ENCODE data around the gene TMUB1. TPM values are rescaled to one million over a fixed set of nuclear protein-coding genes. Genes with fewer than 3 reads are reported as not detected.

The TMUB1 gene
- total and polyA plus RNA-seq, 8 donors = 12.7 to 86.8 (median 63.6) TPM

DNA sequence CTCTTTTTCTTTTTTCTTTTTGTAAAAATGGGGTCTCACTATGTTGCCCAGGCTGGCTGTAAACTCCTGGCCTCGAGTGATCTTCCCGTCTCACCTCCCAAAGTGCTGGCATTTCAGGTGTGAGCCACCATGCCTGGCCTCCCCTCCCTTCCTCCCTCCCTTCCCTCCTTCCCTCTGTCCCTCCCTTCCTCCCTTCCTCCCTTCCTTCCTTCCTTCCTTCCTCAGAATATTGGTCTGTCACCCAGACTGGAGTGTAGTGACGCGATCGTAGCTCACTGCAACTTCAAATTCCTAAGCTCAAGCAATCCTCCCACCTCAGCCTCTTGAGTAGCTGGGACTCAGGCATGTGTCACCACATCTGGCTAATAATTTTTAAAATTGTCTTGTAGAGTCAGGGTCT lies 11.4 kb upstream of the TMUB1 start:
- TF ChIP-seq, protein P1, sequence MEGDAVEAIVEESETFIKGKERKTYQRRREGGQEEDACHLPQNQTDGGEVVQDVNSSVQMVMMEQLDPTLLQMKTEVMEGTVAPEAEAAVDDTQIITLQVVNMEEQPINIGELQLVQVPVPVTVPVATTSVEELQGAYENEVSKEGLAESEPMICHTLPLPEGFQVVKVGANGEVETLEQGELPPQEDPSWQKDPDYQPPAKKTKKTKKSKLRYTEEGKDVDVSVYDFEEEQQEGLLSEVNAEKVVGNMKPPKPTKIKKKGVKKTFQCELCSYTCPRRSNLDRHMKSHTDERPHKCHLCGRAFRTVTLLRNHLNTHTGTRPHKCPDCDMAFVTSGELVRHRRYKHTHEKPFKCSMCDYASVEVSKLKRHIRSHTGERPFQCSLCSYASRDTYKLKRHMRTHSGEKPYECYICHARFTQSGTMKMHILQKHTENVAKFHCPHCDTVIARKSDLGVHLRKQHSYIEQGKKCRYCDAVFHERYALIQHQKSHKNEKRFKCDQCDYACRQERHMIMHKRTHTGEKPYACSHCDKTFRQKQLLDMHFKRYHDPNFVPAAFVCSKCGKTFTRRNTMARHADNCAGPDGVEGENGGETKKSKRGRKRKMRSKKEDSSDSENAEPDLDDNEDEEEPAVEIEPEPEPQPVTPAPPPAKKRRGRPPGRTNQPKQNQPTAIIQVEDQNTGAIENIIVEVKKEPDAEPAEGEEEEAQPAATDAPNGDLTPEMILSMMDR (IDR thresholded peaks at IDR 0.05) = no peak
- TF ChIP-seq EP300 (IDR thresholded peaks at IDR 0.05) (no peak), POLR2A (IDR thresholded peaks at IDR 0.05) (no peak), POLR2AphosphoS5 (IDR thresholded peaks at IDR 0.05) (no peak)
- peak overlapping the region in 1 of 5 donors; percentile 46 for H3K27ac ChIP-seq
- no peak for DNase-seq
- intact Hi-C loops (cut with DNase I; ENCODE audit: low total_unique reads) = no loop called here
- H3K9me3 ChIP-seq = no peaks in the 10 kb centered on the region
- no peaks in the 10 kb centered on the region for H3K27me3 ChIP-seq
- no peak overlapping the region for H3K4me3 ChIP-seq
- peaks cover 7 to 56% (median 33%) of the 10 kb centered on the region in 4 donors for H3K4me1 ChIP-seq
- WGBS, 5 donors = 82 to 88% (median 85%) methylated on average over 5 of the region's 5 CpGs
- H3K36me3 ChIP-seq = peaks cover 0 to 17% (median 7%) of the 10 kb centered on the region in 4 donors

DNA sequence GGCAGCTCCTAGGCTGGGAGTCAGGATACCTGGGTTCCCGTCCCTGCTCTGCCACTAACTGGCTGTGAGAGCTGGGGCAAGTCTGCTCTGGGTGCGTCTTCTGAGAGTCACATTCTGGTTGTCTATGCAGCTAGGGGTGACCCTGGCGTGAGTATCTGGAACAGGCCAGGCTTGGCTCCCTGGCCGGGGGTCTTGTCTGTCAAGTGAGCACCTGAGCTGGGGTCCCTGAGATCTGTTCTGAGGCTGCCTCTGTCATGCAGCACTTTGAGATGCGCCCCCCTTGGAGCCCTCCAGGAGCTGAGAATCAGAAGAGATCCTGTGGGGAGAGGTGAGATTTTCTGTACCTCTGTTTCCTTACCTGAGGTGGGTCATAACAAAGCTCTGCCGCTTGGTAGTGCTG lies 10.5 kb upstream of the TMUB1 start:
- Histone ChIP-seq H3K4me3 (no peak overlapping the region), H3K27me3 (no peaks in the 10 kb centered on the region), H3K9me3 (no peaks in the 10 kb centered on the region), H3K4me1 (peaks cover 16 to 60% (median 40%) of the 10 kb centered on the region in 4 donors), H3K27ac (no peak overlapping the region), H3K36me3 (peaks cover 0 to 17% (median 7%) of the 10 kb centered on the region in 4 donors)
- intact Hi-C loops (cut with DNase I; ENCODE audit: low total_unique reads) = no loop called here
- WGBS, 5 donors = 88 to 98% (median 92%) methylated on average over 6 of the region's 6 CpGs
- no peak for TF ChIP-seq EP300 (IDR thresholded peaks at IDR 0.05)
- DNase-seq = no peak

DNA sequence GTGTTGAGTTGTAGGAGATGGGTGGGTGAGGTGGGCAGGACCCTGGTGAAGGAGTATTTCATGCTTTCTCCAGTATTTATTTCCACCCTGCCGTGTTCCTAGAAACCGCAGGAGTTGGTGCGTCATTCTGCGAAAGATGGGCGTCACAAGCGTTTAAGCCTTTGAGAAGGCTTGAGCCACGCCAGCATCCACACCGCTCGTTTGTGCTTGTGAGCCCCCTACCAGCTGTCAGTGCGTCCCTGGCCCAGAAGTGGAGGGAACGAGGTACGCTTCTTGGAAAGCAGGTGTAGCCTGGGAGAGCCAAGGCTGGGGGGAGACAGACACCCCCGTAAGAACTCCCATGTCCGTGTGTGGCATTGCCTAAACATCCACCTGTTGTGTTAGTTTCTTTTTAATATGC lies 8.7 kb upstream of the TMUB1 start:
- 86 to 94% (median 89%) methylated on average over 14 of the region's 14 CpGs for WGBS, 5 donors
- TF ChIP-seq, protein P1 (IDR thresholded peaks at IDR 0.05) = no peak
- TF ChIP-seq EP300 (IDR thresholded peaks at IDR 0.05) (no peak), POLR2AphosphoS5 (IDR thresholded peaks at IDR 0.05) (no peak), POLR2A (IDR thresholded peaks at IDR 0.05) (no peak)
- Histone ChIP-seq H3K27ac (peak overlapping the region in 1 of 5 donors; percentile 97), H3K9me3 (no peaks in the 10 kb centered on the region), H3K27me3 (no peaks in the 10 kb centered on the region), H3K4me1 (peaks cover 28 to 74% (median 58%) of the 10 kb centered on the region in 4 donors), H3K36me3 (peaks cover 0 to 17% (median 7%) of the 10 kb centered on the region in 4 donors), H3K4me3 (no peak overlapping the region)
- intact Hi-C loops (cut with DNase I; ENCODE audit: low total_unique reads) = no loop called here
- no peak for DNase-seq

DNA sequence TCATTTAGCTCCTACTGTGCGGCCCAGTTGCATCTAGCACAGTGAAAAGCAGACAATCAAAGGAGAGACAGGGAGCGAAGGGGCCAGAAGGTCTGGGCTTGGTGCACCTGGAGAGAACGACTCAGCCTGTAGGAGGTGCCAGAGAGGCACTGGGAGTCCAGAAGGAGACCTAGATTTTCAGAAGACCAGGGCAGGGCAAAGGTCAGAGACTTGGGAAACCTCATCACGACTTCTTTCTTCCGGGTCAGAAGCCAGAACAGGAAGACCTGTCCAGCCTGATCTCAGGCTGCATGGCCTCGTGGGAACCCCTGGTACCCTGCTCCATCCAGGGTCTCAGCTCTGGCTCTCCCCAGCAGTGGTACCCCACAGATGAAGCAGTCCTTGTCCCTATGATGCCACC lies 8.1 kb upstream of the TMUB1 start:
- DNase-seq = peak in 1 of 2 donors; percentile 48
- intact Hi-C loops (cut with DNase I; ENCODE audit: low total_unique reads) = no loop called here
- Histone ChIP-seq H3K36me3 (peaks cover 0 to 13% (median 7%) of the 10 kb centered on the region in 4 donors), H3K27me3 (no peaks in the 10 kb centered on the region), H3K9me3 (no peaks in the 10 kb centered on the region), H3K27ac (peak overlapping the region in 2 of 5 donors; percentile 86 to 97), H3K4me3 (no peak overlapping the region), H3K4me1 (peaks cover 28 to 74% (median 60%) of the 10 kb centered on the region in 4 donors)
- no peak for TF ChIP-seq EP300 (IDR thresholded peaks at IDR 0.05)
- TF ChIP-seq, protein P1 (IDR thresholded peaks at IDR 0.05) = peak in 3 of 7 experiments; percentile 29 to 40 (median 32)
- WGBS, 5 donors = 48 to 58% (median 50%) methylated on average over 6 of the region's 6 CpGs

DNA sequence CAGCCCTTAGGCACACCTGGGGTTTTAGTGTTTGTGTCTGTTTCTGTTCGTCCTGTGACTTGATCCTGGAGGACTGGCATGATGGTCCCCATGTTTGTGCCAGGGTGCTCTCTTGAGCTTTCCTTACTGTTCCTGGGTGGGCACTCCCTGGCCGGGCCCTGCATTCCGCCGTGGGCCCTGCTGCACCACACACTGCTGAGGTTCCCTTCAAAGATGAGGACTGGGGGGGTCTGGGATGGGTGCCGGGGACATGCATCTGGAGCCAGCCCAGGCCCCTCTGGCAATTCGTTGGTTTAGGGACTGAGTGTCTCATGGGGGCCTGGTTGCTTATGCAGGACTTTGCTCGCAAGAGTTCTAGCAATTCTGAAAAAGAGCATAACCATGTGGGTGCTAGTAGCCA lies 7.7 kb upstream of the TMUB1 start:
- no peaks in the 10 kb centered on the region for H3K27me3 ChIP-seq
- peak in 1 of 2 donors; percentile 2 for DNase-seq
- intact Hi-C loops (cut with DNase I; ENCODE audit: low total_unique reads) = no loop called here
- H3K4me1 ChIP-seq = peaks cover 28 to 70% (median 60%) of the 10 kb centered on the region in 4 donors
- no peaks in the 10 kb centered on the region for H3K9me3 ChIP-seq
- H3K36me3 ChIP-seq = peaks cover 0 to 12% (median 7%) of the 10 kb centered on the region in 4 donors
- 78 to 94% (median 92%) methylated on average over 3 to 7 of the region's 7 CpGs for WGBS, 5 donors
- TF ChIP-seq, protein P1 (IDR thresholded peaks at IDR 0.05) = no peak
- TF ChIP-seq POLR2A (IDR thresholded peaks at IDR 0.05) = no peak
- TF ChIP-seq EP300 (IDR thresholded peaks at IDR 0.05) = no peak
- no peak for TF ChIP-seq POLR2AphosphoS5 (IDR thresholded peaks at IDR 0.05)
- H3K4me3 ChIP-seq = no peak overlapping the region
- H3K27ac ChIP-seq = peak overlapping the region in 3 of 5 donors; percentile 86 to 97 (median 90)
